Suppressor macrophage treated with lipopolysaccharide for 4 hours (primary cell): ENCODE data around the gene DLGAP1.

Experiments
- DNase-seq: peaks from one replicate; pipeline ENCODE4 v3.0.0-alpha.2; 2020

DLGAP1 gene

GRCh38 chr18:3983351-3983969, 471.6 kb downstream of the DLGAP1 start:
- no peak for DNase-seq

- no peak for DNase-seq
Measured at GRCh38 chr18:3982541-3982940, 472.6 kb downstream of the DLGAP1 start.

- no peak for DNase-seq
Measured at GRCh38 chr18:3979024-3979423, 476.1 kb downstream of the DLGAP1 start.

DNA sequence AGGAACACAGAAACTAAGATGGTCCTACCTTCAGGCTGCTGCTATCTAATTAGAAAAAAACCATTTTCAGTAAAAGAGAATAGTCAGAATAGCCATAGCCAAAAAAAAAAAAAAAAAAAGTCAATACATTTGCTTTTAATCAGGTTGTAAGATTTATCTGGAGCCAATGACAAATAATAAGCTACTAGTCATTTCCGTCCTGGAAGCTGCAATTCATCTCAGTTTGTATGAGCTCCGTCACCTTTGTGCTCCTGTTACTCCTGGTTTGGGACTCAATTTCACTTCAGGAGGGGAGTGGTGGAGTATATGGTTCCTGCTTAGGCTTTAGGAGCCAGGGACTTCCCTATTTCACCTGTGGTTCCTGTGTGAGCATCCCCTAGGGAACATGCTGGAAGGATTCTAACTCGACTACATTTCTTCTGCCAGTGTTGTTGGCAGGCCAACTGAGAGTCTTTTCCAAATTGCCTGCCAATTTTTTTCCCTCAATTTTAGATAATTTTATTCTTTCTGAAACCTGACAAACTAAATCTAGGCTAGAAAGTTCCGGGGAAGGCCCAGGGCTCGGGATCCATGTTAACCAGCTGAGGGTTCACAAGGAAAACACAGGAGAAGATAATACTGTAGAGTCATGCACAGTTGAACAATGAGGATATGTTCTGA, 481.8 kb downstream of the DLGAP1 start:
- DNase-seq, result no peak

GRCh38 chr18:3972291-3972930, 482.7 kb downstream of the DLGAP1 start:
- DNase-seq, result no peak

- DNase-seq, result no peak
Measured at GRCh38 chr18:3970929-3971328, 484.2 kb downstream of the DLGAP1 start.

- no peak for DNase-seq
Measured at GRCh38 chr18:3967359-3968180, 487.5 kb downstream of the DLGAP1 start.

DNA sequence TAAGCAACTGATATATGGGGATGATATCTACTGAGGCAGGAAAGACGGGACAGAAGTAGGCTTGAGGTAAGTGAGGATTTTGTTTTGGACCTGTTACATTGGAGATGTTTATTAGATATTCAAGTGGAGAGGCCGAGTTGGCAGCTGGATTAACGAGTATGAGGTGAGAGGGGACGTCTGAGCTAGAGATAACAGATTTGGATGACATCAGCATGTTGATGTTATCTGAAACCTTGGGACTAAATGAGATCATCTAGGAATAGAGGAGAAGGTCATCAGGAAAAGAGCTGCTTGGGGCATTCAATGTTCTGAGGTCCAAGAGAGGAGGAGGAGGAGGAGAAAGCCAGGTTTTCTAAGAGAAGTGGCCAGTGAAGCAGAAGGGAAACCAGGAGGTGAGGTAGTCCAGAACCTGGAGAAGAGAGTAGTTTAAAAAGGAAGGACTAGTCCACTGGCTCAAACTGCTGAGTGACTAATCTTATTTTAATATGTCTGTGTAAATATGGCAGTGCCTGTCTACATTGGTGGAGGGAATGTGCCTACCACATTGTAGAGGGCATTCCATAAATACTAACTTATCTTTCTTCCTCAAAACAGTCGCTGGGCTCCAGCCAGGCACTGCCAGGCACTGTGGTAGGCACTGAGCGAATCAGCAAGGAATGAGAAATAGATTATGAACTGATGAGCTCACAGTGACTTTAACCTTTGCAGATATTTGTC, 488.3 kb downstream of the DLGAP1 start:
- no peak for DNase-seq

GRCh38 chr18:3966246-3966641, 488.9 kb downstream of the DLGAP1 start:
- DNase-seq, result no peak

- no peak for DNase-seq
Measured at GRCh38 chr18:3960977-3961376, 494.1 kb downstream of the DLGAP1 start.

DNA sequence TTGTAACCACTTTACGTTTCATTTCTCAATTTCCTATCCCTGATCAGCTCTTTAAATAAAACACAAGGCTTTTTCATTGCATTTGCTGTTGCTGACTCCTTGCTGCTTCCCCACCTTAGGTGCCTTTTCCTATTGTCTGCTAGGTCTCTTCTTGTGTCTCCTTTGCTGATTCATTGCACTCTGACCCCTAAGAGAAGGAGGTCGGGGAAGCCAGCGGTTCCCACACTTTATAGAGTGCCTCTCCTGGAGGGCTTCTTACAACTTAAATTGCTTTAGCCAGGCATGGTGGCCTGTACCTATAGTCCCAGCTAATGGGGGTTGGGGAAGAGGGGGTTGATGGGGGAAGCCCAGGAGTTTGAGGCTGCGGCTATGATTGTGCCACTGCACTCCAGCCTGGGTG, 495.0 kb downstream of the DLGAP1 start:
- no peak for DNase-seq

DNA sequence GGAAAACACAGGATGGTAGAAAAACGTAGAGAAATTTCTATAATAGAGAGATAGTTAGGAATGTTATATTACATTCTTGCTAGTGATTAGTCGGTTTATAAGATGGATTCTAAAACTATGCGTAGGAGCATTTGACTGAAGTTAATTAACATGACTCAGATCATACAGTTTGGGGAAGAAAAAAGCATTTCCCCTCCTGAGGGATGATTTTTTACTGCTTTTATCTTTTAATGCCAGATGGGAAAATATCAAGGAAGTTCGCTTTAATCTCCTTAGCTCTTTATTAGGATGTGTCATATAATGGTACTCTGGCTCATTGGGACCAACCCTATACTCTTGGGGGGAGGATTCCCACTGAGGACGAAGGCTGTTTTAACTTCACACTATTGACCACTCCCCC, 503.1 kb downstream of the DLGAP1 start:
- no peak for DNase-seq

DNA sequence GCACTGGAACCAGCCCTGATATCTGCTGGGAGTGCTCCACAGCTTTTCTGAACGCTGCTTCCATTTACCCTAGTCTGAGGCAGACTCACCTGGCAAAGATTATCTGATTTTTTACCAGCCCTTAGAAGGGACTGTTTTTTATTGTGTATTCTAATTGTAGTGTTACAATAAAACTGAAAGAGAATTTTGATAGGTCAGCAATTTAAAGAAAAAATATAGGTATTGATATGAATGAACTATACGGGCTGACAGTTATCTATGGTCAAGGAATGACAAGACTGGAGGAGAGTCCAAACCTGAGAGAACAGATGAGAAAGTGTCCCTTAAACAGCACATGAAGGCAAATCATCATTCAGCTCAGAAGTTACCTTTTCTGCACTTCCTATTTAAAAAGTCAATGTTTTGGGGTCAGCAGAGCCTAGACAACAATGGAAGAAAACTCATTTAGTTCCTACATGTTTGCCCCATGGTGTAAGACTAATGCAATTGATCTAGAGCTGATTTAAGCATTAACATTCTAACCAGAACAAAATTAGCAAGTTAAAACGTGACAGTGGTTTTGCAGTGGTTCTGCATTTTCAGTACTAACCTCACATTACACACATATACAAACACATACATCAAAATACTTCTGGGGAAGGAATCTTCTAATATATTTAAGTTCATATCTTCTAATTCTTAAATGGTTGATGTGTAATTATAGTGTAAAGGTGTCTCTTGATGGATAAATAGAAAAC, 504.3 kb downstream of the DLGAP1 start:
- DNase-seq, result no peak

DNA sequence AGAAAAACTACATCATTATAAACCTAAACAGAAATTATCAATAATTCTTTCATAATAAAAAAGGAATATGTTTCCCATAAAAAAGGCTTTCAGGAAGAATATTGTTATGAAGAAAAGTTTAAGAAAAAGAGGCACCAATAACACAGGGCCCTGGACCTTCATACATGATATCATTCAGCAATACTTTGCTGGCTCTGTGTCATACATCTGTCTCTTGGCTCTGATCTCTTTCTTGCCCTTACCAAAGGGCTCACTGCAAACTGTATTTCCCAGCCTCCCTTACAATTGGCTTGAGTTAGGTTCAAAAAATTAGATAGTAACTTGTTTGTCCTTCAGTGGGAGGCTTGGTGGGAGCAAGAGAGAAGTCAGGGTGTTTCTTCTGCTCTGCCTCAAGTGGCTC, 506.1 kb downstream of the DLGAP1 start:
- no peak for DNase-seq

- no peak for DNase-seq
Measured at GRCh38 chr18:3947383-3947782, 507.7 kb downstream of the DLGAP1 start.

DNA sequence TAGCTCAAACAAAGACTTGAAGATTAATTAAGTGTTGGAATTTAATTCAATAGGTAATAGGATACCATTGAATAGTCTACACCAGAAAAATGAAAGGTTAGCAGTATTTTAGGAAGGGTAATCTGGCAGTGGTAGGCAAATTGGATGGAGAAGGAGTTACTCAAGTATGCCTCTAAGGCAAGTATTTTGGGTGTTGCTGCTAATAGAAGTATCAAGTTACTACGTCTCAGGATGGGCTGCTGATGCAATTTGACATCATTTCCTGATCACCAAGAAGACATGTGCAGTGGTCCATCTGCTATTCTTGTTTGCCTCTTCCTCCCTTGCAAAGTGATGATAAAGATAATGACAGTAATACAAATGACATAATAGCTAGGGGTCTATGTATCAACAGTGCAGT, 519.8 kb downstream of the DLGAP1 start:
- no peak for DNase-seq

- DNase-seq, result no peak
Measured at GRCh38 chr18:3932276-3932675, 522.8 kb downstream of the DLGAP1 start.

DNA sequence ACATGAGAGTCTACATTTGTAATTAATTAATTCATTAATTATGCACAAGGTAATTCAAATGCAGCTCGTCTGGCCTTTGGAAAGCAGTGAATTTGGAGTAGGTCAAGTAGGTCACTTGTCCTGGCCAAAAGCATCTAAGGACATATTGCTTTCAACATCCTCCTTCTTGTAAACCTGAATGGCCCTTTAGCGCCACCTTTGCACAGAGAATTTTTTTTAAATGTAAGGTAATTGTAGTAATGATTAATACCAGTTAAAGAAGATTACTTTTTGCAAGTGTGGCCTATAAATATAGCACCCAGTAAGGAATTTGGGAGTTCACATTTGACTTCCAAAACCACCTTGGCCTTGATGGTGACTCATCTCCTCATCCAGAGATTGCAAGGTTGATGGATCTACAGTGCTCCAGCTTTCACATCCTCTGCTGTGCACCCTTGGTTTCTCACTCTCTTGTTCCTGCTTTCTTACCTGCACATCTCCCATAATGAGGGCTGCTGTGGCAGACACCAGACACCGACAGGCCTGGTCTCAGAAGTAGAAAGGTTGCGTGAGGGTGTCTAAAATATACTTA, 523.5 kb downstream of the DLGAP1 start:
- DNase-seq, result no peak

- no peak for DNase-seq
Measured at GRCh38 chr18:3931013-3931315, 524.1 kb downstream of the DLGAP1 start.

DNA sequence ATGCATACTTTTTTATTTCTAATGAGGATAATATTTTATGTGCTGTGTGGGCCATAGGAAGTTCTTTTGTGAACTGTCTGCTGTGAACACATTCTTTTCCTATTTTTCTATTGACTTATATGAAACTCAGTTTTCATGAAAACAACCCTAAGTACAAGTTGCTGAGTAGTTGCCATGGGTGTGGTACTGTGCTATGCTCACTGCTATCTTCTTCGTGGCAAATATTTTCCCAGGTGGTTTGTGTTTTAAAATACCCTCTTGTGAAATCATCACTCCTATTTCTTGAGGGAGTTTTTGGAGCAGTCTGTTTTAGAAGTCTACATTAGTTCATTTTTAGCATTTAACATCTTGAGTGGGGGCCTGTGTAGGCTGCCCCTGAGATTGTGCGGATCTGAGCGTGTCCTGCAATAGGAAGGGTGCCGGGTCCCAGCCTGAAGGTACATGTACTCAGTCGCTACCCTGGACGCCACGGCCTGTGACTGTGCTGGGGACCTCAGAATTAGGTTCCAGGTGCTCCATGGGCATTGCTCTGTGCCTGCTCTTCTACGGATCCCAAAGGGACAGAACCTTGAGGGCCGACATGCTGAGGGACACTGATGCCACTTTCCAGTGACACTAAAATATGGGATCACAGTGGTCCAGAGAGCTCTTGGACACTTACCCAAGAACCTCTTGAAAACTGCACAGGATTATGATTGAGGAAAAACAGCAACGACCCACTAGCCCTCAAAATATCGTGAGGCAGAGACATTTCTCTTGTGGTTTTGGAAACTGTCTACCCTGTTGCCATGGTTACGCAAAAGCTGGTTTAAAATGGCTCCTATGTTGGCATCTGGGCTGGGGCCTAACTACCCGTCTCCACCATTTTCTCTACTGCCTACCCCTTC, 524.7 kb downstream of the DLGAP1 start:
- DNase-seq, result no peak

GRCh38 chr18:3924455-3924854, 530.7 kb downstream of the DLGAP1 start:
- no peak for DNase-seq
